Adrenal gland (tissue), 19 donors: ENCODE results near the gene CIART. TPM values are rescaled to one million over a fixed set of nuclear protein-coding genes. Genes with fewer than 3 reads are reported as not detected.
"Not testable (repeated sequence)": the region's sequence is repeated elsewhere in the genome, so short reads cannot be mapped to it uniquely, and the experiment has no call there.

ENCODE experiments used
- DNase-seq, 7 donors: peaks; one replicate each; pipeline ENCODE4 v3.0.0-alpha.2; 2019 to 2020
- H3K27ac ChIP-seq, 5 donors: fragments of 200-600 bp; sonication (generic) in 4 of 5; 1 replicate in 3 of 5; 2 replicates in 2 of 5; pipeline versions ENCODE4 v1.5.1 to v1.8.0; 2016 to 2020; ENCODE audit warnings: mild to moderate bottlenecking in 1 of 5
- H3K27me3 ChIP-seq: fragments of 200-600 bp; 2 replicates; pipeline ENCODE4 v1.8.0; 2021
- H3K36me3 ChIP-seq, 2 donors: fragments of 200-600 bp; replicated peaks in 1 of 2; 1 replicate in 1 of 2; 2 replicates in 1 of 2; pipeline versions ENCODE4 v1.5.1 to v1.8.0; 2018 to 2022
- H3K4me1 ChIP-seq, 2 donors: fragments of 200-600 bp; replicated peaks in 1 of 2; 1 replicate in 1 of 2; 2 replicates in 1 of 2; pipeline versions ENCODE4 v1.5.1 to v1.8.0; 2018 to 2021
- H3K4me3 ChIP-seq, 4 donors: fragments of 200-600 bp; sonication (generic) in 3 of 4; one replicate each; pipeline ENCODE4 v1.5.1; 2016 to 2018
- H3K9me3 ChIP-seq, 3 donors: fragments of 200-600 bp; sonication (generic) in 1 of 3; replicated peaks in 1 of 3; 1 replicate in 2 of 3; 2 replicates in 1 of 3; pipeline versions ENCODE4 v1.5.1 to v1.8.0; 2016 to 2021
- POLR2A ChIP-seq, 2 donors: fragments of 450-650 bp; IDR thresholded peaks; one replicate each; pipeline ENCODE4 v1.6.1; 2017; ENCODE audit warnings: antibody characterized with exemption in 2 of 2, mild to moderate bottlenecking in 2 of 2, moderate library complexity in 1 of 2
- WGBS, 4 donors: extraction: QIAGEN DNeasy Blood & Tissue Kit in 2 of 4; methylation state at CpG; one replicate each; pipeline versions ENCODE4 v1.1.5 to v1.1.7; 2013 to 2017; 5-methylcytosine and 5-hydroxymethylcytosine counted together
- intact Hi-C, 2 donors: fragments of 100-400 bp; cut with DNase I; formaldehyde crosslinking; loops; one replicate each; pipeline versions ENCODE4 v1.14.1 to v1.15.0; 2022 to 2023
- long read RNA-seq, 10 donors: library from polyadenylated mRNA in 3 of 10; unstranded in 2 of 10; stranded (forward) in 1 of 10; transcript quantifications; one replicate each; pipeline ENCODE4 v2.0.0 and lab custom pipeline, GENCODE V29; 2021 to 2026
- polyA plus RNA-seq, 3 donors: library from polyadenylated mRNA; stranded (reverse); fragments of 200-250 nt in 2 of 3; fragments of 350-450 nt in 1 of 3; fragmentation: Illumina TruSeq in 1 of 3; extraction: RNeasy Lipid Tissue Mini Kit (QIAGEN cat#74804) in 1 of 3; gene quantifications; one replicate each; pipeline ENCODE4 v1.2.3, GENCODE V29; 2013 to 2014
- total RNA-seq, 9 donors: library from RNA; depleted of rRNA in 4 of 9; stranded (reverse); fragments of >200 nt in 4 of 9; fragments of 120-200 nt in 1 of 9; fragmentation: NEBNext Ultra II Directional in 1 of 9; extraction: Animal tissue kit (Norgen Biotek cat#: 25700) in 1 of 9; gene quantifications; one replicate each; pipeline versions ENCODE4 v1.1.0 to v1.2.4, GENCODE V29; 2013 to 2023
- TF ChIP-seq, protein P1 (sequence below), 6 experiments: fragments of 450-650 bp in 4 of 6; fragments of 200-600 bp in 2 of 6; sonication (generic) in 1 of 6; IDR thresholded peaks; 1 replicate in 5 of 6; 2 replicates in 1 of 6; pipeline versions ENCODE4 v1.5.1 to v1.8.0; 2016 to 2021; ENCODE audit warnings: antibody characterized with exemption in 6 of 6, mild to moderate bottlenecking in 2 of 6, moderate library complexity in 1 of 6
- donor health status: healthy with polysubstance abuse.
- donor health status: Bipolar disorder and iron deficiency.
- donor health status: DM: yes; HTN: yes; CAD: no.
- donor health status: DM: no; HTN: no; CAD: no.
- donor health status: DM: no; HTN: no; CAD: no.
- donor health status: DM: yes; HTN: yes; CAD: no.

Gene CIART, protein sequence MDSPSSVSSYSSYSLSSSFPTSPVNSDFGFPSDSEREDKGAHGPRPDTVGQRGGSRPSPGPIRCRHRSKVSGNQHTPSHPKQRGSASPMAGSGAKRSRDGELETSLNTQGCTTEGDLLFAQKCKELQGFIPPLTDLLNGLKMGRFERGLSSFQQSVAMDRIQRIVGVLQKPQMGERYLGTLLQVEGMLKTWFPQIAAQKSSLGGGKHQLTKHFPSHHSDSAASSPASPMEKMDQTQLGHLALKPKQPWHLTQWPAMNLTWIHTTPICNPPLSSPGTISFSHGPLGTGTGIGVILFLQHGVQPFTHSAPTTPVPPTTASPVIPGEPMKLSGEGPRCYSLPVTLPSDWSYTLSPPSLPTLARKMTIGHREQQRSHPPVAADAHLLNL
- total RNA-seq (10 to 100 TPM in 3 of 9 donors, 1 to 10 TPM in 6; 4.4 to 11.8 (median 8.9) TPM), polyA plus RNA-seq (10 to 100 TPM in 2 of 3 donors, 1 to 10 TPM in 1; 8.9 to 24.6 (median 19.2) TPM)
- long read RNA-seq, donor 1, partial matches to known transcripts = 0 of 4 reads
- long read RNA-seq, donor 1, other reads (novel, unspliced or antisense) = 0 of 4 reads
- long read RNA-seq, donor 2, partial matches to known transcripts = 0 of 2 reads
- long read RNA-seq, donor 2, other reads (novel, unspliced or antisense) = 0 of 2 reads
- long read RNA-seq, donor 3, partial matches to known transcripts = 0 of 2 reads
- long read RNA-seq, donor 3, other reads (novel, unspliced or antisense) = 0 of 2 reads
- long read RNA-seq, donor 4, partial matches to known transcripts = 0 of 3 reads
- long read RNA-seq, donor 4, other reads (novel, unspliced or antisense) = 0 of 3 reads
- long read RNA-seq, donor 5, partial matches to known transcripts = 0 of 12 reads
- long read RNA-seq, donor 5, other reads (novel, unspliced or antisense) = 2 of 12 reads
- long read RNA-seq, donor 6, partial matches to known transcripts = 0 of 3 reads
- long read RNA-seq, donor 6, other reads (novel, unspliced or antisense) = 0 of 3 reads
- long read RNA-seq, donor 7 = 0 reads
- long read RNA-seq, donor 8, partial matches to known transcripts = 0 of 3 reads
- long read RNA-seq, donor 8, other reads (novel, unspliced or antisense) = 0 of 3 reads
- long read RNA-seq, donor 9, partial matches to known transcripts = 0 of 3 reads
- long read RNA-seq, donor 9, other reads (novel, unspliced or antisense) = 0 of 3 reads
- long read RNA-seq, donor 10, partial matches to known transcripts = 0 of 1 reads
- long read RNA-seq, donor 10, other reads (novel, unspliced or antisense) = 0 of 1 reads

DNA sequence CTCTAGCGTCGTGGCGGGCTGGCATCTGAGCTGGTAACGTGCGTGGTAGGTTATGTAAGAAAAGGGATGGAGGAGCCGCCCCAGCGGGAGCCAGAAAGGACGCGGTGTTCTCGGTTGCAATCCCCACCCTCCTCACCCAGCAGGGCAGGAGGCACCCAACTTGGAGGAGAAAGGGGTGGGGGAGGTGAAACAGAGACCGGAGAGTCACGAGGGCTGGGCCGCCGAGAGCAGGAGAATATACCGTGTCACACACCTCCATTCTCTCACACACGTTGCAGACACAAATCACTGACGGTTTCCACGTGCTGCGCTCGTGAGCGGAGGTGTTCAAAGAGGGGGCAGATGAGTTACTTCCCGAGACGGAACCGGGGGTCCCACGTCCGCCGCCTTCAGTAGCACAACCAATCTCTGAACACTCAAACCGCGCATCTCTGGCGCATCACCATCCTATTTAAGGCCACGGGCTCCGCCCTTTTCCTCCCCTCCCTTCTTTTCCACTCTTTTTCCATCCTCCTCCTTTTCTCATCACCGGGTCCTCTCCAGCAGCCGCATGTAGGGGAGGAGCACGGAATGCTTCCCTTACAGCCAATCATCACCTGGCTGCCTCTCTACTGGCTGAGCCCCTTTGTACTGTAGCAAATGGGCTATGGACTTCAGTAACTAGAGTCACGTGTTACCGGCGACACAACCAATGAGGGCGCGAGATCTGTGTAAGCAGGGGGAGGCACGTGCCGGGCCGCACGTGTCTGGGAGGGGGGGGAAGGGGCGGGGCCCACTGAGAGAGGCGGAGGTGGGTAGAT is at the start of gene CIART:
CIART (plus strand) TSS at position 797 of the 800 bp plus-strand sequence. CDS start 714 bp downstream, outside the sequence.
- Histone ChIP-seq H3K4me3 (peak within 1 kb of the TSS; percentile 13 to 69 (median 58)), H3K4me1 (peaks cover 12 to 15% of the 10 kb centered on the region in 2 donors), H3K27me3 (no peaks in the 10 kb centered on the region), H3K36me3 (peaks cover 0 to 13% of the 10 kb centered on the region in 2 donors), H3K27ac (peak within 1 kb of the TSS; percentile 88 to 97 (median 93)), H3K9me3 (no peaks in the 10 kb centered on the region)
- WGBS, 4 donors = 1% methylated on average over 38 to 46 of the region's 46 CpGs
- DNase-seq = peak; percentile 92 to 99 (median 99)
- intact Hi-C loops = no loop called here
- TF ChIP-seq POLR2A (IDR thresholded peaks at IDR 0.05) = peak; percentile 58 to 80
- TF ChIP-seq, protein P1, sequence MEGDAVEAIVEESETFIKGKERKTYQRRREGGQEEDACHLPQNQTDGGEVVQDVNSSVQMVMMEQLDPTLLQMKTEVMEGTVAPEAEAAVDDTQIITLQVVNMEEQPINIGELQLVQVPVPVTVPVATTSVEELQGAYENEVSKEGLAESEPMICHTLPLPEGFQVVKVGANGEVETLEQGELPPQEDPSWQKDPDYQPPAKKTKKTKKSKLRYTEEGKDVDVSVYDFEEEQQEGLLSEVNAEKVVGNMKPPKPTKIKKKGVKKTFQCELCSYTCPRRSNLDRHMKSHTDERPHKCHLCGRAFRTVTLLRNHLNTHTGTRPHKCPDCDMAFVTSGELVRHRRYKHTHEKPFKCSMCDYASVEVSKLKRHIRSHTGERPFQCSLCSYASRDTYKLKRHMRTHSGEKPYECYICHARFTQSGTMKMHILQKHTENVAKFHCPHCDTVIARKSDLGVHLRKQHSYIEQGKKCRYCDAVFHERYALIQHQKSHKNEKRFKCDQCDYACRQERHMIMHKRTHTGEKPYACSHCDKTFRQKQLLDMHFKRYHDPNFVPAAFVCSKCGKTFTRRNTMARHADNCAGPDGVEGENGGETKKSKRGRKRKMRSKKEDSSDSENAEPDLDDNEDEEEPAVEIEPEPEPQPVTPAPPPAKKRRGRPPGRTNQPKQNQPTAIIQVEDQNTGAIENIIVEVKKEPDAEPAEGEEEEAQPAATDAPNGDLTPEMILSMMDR (IDR thresholded peaks at IDR 0.05) = no peak

DNA sequence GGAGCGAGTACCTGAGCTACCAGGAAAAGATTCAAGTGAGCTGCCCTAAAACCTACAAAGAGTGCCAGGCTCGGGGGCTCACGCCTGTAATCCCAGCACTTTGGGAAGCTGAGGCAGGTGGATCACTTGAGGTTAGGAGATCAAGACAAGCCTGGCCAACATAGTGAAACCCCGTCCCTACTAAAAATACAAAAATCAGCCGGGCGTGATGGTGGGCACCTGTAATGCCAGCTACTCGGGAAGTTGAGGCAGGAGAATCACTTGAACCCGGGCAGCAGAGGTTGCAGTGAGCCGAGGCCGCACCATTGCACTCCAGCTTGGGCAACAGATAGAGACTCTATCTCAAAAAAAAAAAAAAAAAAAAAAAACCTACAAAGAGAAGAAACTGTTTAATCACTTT is 49.4 kb upstream of the CIART start:
- H3K27me3 ChIP-seq, H3K9me3 ChIP-seq, H3K4me3 ChIP-seq, intact Hi-C loops: not testable (repeated sequence)
- H3K4me1 ChIP-seq = peaks cover 4 to 17% of the 10 kb centered on the region in 2 donors
- H3K27ac ChIP-seq = peak overlapping the region in 2 of 5 donors; percentile 97 to 98
- 89 to 98% (median 93%) methylated on average over 10 of the region's 10 CpGs for WGBS, 4 donors
- H3K36me3 ChIP-seq = peaks cover 0 to 21% of the 10 kb centered on the region in 2 donors
- peak in 1 of 7 donors; percentile 17 for DNase-seq

DNA sequence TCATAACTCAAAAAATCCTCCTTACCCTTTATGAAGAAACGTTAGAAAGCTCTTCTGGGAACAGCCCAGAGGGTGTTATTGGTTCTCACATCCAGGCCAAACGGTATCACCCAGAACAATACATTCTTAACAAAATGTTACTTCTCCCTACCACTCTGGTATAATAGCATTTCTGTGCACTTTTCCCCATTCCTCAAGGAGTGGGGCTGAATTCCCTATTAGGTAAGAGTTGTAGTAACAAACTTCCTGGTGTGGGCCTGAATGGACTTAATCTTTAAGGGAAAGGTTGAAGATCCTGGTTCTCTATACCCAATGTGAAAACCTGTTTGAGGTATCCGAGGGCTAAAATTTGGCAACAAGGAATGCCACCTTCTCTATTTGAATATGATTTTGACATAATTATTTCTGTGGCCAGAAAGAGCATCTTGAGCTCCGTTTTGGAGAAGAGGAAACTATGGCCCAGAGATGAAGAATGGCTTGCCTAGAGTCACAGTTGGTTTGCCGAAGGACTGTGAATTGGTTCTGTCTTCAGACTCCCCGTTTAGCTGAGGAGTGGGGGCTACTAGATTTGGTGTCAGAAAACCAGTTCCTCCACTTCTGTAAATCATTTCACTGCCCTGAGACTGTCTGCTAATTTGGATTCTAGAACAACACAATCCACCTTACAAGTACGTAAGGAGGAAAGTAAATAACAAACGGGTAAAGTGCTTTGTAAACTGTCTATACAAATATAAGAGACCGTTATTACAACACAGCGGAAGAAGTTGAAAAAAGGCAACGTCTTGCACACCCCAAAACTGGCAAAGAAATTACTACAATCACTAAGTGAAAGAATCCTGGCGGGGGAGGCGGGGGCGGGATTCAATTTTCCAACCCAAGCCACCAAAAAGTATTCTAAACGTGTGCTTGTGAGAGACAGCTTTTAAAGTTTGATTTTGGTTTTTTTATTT is 48.7 kb upstream of the CIART start:
- H3K4me3 ChIP-seq = peak overlapping the region in 2 of 4 donors; percentile 70 to 72
- intact Hi-C loops = no loop called here
- peaks cover 4 to 17% of the 10 kb centered on the region in 2 donors for H3K4me1 ChIP-seq
- peak in 2 of 7 donors; percentile 19 to 61 for DNase-seq
- no peaks in the 10 kb centered on the region for H3K27me3 ChIP-seq
- TF ChIP-seq, protein P1 (IDR thresholded peaks at IDR 0.05) = no peak
- TF ChIP-seq POLR2A (IDR thresholded peaks at IDR 0.05) = no peak
- peak overlapping the region; percentile 77 to 99 (median 98) for H3K27ac ChIP-seq
- H3K36me3 ChIP-seq = peaks cover 0 to 14% of the 10 kb centered on the region in 2 donors
- WGBS, 4 donors = 12 to 13% (median 12%) methylated on average over 15 of the region's 15 CpGs
- no peaks in the 10 kb centered on the region for H3K9me3 ChIP-seq
